ENCODE results near the gene ADARB1. TPM values are rescaled to one million over a fixed set of nuclear protein-coding genes. Genes with fewer than 3 reads are reported as not detected.
"Not testable (repeated sequence)": the region's sequence is repeated elsewhere in the genome, so short reads cannot be mapped to it uniquely, and the experiment has no call there.

ADARB1 gene
- total RNA-seq, 2 experiments from 2014 or later, result 59.1 to 59.6 TPM

DNA sequence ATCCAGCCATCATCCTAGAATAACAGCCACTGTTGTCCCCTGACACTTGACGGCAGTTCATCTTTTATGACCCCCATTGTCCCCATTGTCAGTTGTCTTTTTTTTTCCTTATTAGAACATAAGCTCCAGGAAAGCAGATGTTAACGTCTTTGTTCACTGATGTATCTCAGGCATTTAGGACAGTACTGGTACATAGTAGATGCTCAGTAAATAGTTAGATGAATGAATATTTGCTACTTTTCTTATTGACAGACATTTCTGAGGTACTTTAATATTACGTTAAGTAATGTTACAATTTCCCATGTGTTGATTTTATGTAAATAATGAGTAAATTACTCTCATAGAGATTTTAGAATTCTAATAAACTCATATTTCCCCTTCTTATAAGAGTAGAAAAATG, 69.5 kb downstream of the ADARB1 start:
- ChIA-PET CTCF (interaction anchor here (1.1 kb wide), 1 partner anchor 15 kb away, joined by 4 read pairs; no protein-coding TSS in a partner anchor), POLR2A (no interaction called here)
- Mint-ChIP-seq H3K4me3 (no peak overlapping the region), H3K27me3 (no peaks in the 10 kb centered on the region), H3K36me3 (ENCODE audit: low read depth) (peaks cover 13% of the 10 kb centered on the region), H3K4me1 (peaks cover 10% of the 10 kb centered on the region), H3K9me3 (no peaks in the 10 kb centered on the region), H3K27ac (no peak overlapping the region)
- DNase-seq, result no peak

DNA sequence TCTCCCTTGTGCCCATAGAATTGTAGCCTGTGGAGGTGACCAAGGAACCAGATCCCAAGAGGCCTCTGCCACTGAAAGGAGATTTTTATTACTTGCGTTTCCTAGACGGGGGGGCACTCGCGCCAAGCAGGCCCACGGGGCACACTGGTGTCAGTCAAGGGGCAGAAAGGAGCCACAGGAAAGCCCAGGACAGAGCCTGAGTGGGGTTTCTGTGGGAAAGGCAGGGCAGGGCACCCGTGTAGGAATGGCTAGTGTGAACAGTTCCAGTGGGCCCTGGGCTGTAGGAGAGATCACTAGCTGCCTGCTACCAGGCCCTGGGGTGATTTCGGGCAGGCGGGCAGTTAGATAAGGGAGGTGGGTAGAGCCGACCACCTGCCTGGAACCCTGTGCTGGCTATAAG, 70.8 kb downstream of the ADARB1 start:
- CTCF ChIA-PET, result interaction anchor here (1.0 kb wide), 1 partner anchor 17 kb away, joined by 3 read pairs; no protein-coding TSS in a partner anchor
- DNase-seq, result no peak
- Mint-ChIP-seq H3K36me3 (ENCODE audit: low read depth) (peaks cover 9% of the 10 kb centered on the region), H3K27ac (no peak overlapping the region), H3K4me1 (peaks cover 4% of the 10 kb centered on the region), H3K27me3 (no peaks in the 10 kb centered on the region), H3K4me3 (no peak overlapping the region), H3K9me3 (no peaks in the 10 kb centered on the region)
- POLR2A ChIA-PET, result no interaction called here

GRCh38 chr21:45145846-45146245, 71.5 kb downstream of the ADARB1 start:
- H3K9me3 Mint-ChIP-seq, POLR2A ChIA-PET: not testable (repeated sequence)
- CTCF ChIA-PET, result interaction anchor here (1.0 to 1.5 kb wide), 2 partner anchors 8 to 17 kb away, joined by 3 to 6 read pairs; no protein-coding TSS in a partner anchor

GRCh38 chr21:45146306-45146705, 71.9 kb downstream of the ADARB1 start:
- DNase-seq, result no peak
- CTCF ChIA-PET, result interaction anchor here (0.8 to 1.5 kb wide), 4 partner anchors 8 to 24 kb away, joined by 3 to 6 read pairs (median 3); no protein-coding TSS in a partner anchor
- H3K4me1 Mint-ChIP-seq, result peaks cover 9% of the 10 kb centered on the region
- H3K36me3 Mint-ChIP-seq (ENCODE audit: low read depth), result peaks cover 9% of the 10 kb centered on the region
- H3K27ac Mint-ChIP-seq, result no peak overlapping the region
- H3K27me3 Mint-ChIP-seq, result no peaks in the 10 kb centered on the region
- POLR2A ChIA-PET, result no interaction called here
- H3K4me3 Mint-ChIP-seq, result no peak overlapping the region
- H3K9me3 Mint-ChIP-seq, result no peaks in the 10 kb centered on the region

More at GRCh38 chr21:45145846-45146245, 71.5 kb downstream of the ADARB1 start:
- DNase-seq; H3K27ac Mint-ChIP-seq; H3K36me3 Mint-ChIP-seq (ENCODE audit: low read depth); H3K4me1 Mint-ChIP-seq; H3K27me3 Mint-ChIP-seq; H3K4me3 Mint-ChIP-seq: not testable (repeated sequence)

- Mint-ChIP-seq H3K36me3 (ENCODE audit: low read depth) (peaks cover 13% of the 10 kb centered on the region), H3K27me3 (no peaks in the 10 kb centered on the region), H3K4me1 (peaks cover 14% of the 10 kb centered on the region), H3K4me3 (no peak overlapping the region), H3K9me3 (no peaks in the 10 kb centered on the region), H3K27ac (no peak overlapping the region)
- no peak for DNase-seq
- ChIA-PET POLR2A (no interaction called here), CTCF (interaction anchor here (0.8 to 1.5 kb wide), 3 partner anchors 9 to 24 kb away, joined by 3 to 6 read pairs (median 3); no protein-coding TSS in a partner anchor)
These were observed 72.4 kb downstream of the ADARB1 start for GRCh38 chr21:45146801-45147200.

- CTCF ChIA-PET, result interaction anchor here (1.0 to 1.6 kb wide), 3 partner anchors 10 to 11 kb away, joined by 3 to 5 read pairs (median 3); no protein-coding TSS in a partner anchor
- Mint-ChIP-seq H3K27ac (no peak overlapping the region), H3K9me3 (no peaks in the 10 kb centered on the region)
These were observed 73.3 kb downstream of the ADARB1 start for GRCh38 chr21:45147473-45148315.

DNA sequence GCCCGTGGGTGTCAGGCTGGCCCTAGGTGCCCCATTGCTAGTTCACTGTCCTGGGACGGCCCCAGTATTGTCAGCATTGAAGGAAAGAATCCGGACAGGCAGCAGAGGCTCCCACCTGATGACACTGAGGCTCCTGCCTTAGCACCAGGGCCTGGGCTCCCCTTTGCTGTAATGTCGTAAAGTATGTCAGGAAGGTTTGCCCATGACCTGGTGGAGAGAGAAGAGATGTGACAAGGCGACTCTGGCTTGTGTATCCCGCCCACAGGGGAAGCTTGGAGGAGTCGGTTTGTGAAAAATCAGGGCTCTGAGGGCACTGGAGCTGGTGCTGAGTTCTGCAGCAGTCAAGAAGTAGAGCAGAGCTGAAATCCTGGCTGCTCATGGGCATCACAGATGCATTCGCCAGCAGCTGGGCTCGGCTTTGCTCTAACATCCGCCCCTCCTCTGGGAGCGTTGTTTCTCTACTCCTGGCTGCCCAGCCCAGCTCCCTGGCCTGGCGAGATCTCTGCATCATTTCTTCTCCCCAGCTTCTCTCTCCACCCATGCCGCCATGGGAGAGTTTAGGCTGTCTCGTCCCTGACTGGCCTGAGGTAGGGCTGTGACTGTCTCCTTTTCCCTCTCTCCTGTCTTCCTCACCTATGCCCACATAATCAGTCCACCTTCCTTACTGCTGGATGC, 74.1 kb downstream of the ADARB1 start:
- Mint-ChIP-seq H3K9me3 (no peaks in the 10 kb centered on the region), H3K4me3 (no peak overlapping the region), H3K27ac (no peak overlapping the region), H3K27me3 (no peaks in the 10 kb centered on the region), H3K4me1 (peaks cover 30% of the 10 kb centered on the region), H3K36me3 (ENCODE audit: low read depth) (peaks cover 10% of the 10 kb centered on the region)
- peak; percentile 14 for DNase-seq
- ChIA-PET CTCF (interaction anchor here (0.6 to 1.6 kb wide), 3 partner anchors 8 to 12 kb away, joined by 3 to 5 read pairs (median 3); no protein-coding TSS in a partner anchor), POLR2A (interaction anchor here (1.4 kb wide), 1 partner anchor 140 kb away, joined by 4 read pairs; the partner anchor contains the start of gene POFUT2)

More at GRCh38 chr21:45147473-45148315, 73.3 kb downstream of the ADARB1 start:
- Mint-ChIP-seq H3K27me3 (no peaks in the 10 kb centered on the region), H3K4me3 (no peak overlapping the region), H3K4me1 (peaks cover 23% of the 10 kb centered on the region), H3K36me3 (ENCODE audit: low read depth) (peaks cover 13% of the 10 kb centered on the region)
- POLR2A ChIA-PET, result interaction anchor here (1.4 kb wide), 1 partner anchor 140 kb away, joined by 4 read pairs; the partner anchor contains the start of gene POFUT2
- DNase-seq, result peak; percentile 13

DNA sequence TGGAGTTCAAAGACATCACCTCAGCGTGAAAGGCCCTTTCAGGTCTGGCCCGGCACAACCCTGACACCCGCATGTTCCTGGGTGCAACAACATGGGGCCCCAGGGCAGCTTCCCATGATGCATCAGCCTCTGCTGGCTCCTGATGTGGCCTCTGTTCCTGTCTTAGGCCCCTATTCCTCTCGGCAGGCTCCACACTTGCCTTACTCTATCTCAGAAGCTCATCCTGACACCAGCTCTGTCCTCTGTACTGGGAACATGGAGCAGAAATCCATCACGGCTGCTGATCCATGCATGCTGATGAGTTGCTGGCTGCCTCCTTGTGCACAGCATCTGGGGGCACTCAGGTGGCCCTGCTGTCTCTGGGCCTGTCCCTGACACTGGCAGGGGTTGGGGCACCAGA, 74.6 kb downstream of the ADARB1 start:
- ChIA-PET CTCF (interaction anchor here (0.6 to 1.6 kb wide), 3 partner anchors 9 to 12 kb away, joined by 3 to 5 read pairs (median 3); no protein-coding TSS in a partner anchor), POLR2A (interaction anchor here (1.4 kb wide), 1 partner anchor 139 kb away, joined by 4 read pairs; the partner anchor contains the start of gene POFUT2)
- H3K27me3 Mint-ChIP-seq, result no peaks in the 10 kb centered on the region
- no peak overlapping the region for H3K27ac Mint-ChIP-seq
- H3K4me1 Mint-ChIP-seq, result peaks cover 35% of the 10 kb centered on the region
- peaks cover 10% of the 10 kb centered on the region for H3K36me3 Mint-ChIP-seq (ENCODE audit: low read depth)
- DNase-seq, result no peak
- H3K4me3 Mint-ChIP-seq, result no peak overlapping the region
- H3K9me3 Mint-ChIP-seq, result no peaks in the 10 kb centered on the region

DNA sequence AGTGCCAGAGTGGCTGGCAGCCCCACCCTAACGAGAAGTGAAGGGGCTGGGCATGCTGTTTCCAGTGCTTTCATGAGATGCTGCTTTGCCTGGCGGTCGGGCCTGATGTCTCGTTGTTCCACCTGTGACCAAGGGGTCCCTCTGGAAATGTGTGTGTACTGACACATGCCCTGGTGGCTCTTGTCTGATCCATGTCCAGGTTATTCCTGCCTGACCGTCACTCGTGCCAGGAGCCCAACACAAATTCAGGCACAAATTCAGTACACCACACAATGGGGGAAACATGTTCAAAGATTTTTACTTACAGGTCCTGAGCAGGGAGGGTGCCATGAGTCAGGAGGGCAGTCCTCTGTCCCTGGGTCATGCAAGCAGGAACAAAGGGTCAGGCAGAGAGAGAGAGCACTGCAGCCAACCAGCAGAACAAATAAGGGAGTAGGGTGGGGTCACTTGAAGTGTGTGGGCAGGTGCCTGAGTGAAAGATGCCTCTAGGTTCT, 76.3 kb downstream of the ADARB1 start:
- H3K27me3 Mint-ChIP-seq, result no peaks in the 10 kb centered on the region
- POLR2A ChIA-PET, result no interaction called here

GRCh38 chr21:45151445-45152160, 77.2 kb downstream of the ADARB1 start:
- H3K27me3 Mint-ChIP-seq, result no peaks in the 10 kb centered on the region
- ChIA-PET POLR2A (interaction anchor here (1.2 kb wide), 1 partner anchor 11 kb away, joined by 3 read pairs; no protein-coding TSS in a partner anchor), CTCF (interaction anchor here (0.5 to 5.0 kb wide), 8 partner anchors 11 to 288 kb away, joined by 3 to 66 read pairs (median 4); partner anchors contain the start of gene POFUT2)
- peaks cover 54% of the 10 kb centered on the region for H3K4me1 Mint-ChIP-seq
- H3K27ac Mint-ChIP-seq, result peak overlapping the region; percentile 83
- peaks cover 21% of the 10 kb centered on the region for H3K36me3 Mint-ChIP-seq (ENCODE audit: low read depth)
- H3K9me3 Mint-ChIP-seq, result peaks cover 2% of the 10 kb centered on the region
- no peak for DNase-seq
- H3K4me3 Mint-ChIP-seq, result no peak overlapping the region

More for the DNA sequence above, 76.3 kb downstream of the ADARB1 start:
- DNase-seq, result no peak
- Mint-ChIP-seq H3K27ac (no peak overlapping the region), H3K36me3 (ENCODE audit: low read depth) (peaks cover 17% of the 10 kb centered on the region), H3K4me1 (peaks cover 50% of the 10 kb centered on the region), H3K4me3 (no peak overlapping the region), H3K9me3 (peaks cover 2% of the 10 kb centered on the region)
- CTCF ChIA-PET, result interaction anchor here (1.2 to 5.0 kb wide), 3 partner anchors 10 to 137 kb away, joined by 4 to 66 read pairs (median 5); partner anchors contain the start of gene POFUT2

- Mint-ChIP-seq H3K36me3 (ENCODE audit: low read depth) (peaks cover 24% of the 10 kb centered on the region), H3K9me3 (peaks cover 2% of the 10 kb centered on the region), H3K27me3 (no peaks in the 10 kb centered on the region), H3K27ac (peak overlapping the region; percentile 83), H3K4me1 (peaks cover 57% of the 10 kb centered on the region), H3K4me3 (peak overlapping the region; percentile 78)
- DNase-seq, result peak; percentile 74
- CTCF ChIA-PET, result interaction anchor here (0.5 to 5.0 kb wide), 11 partner anchors 12 to 288 kb away, joined by 3 to 66 read pairs (median 5); partner anchors contain the start of gene POFUT2
- POLR2A ChIA-PET, result interaction anchor here (0.9 to 1.2 kb wide), 2 partner anchors 12 to 187 kb away, joined by 3 read pairs; no protein-coding TSS in a partner anchor
These were observed 77.9 kb downstream of the ADARB1 start for GRCh38 chr21:45152265-45152746.
